HG03575 (cell line): ENCODE measurements around the gene GNA15.
"Not testable (repeated sequence)": the region's sequence is repeated elsewhere in the genome, so short reads cannot be mapped to it uniquely, and the experiment has no call there.

Experiments used
- ATAC-seq: cut with Tn5 transposase; IDR thresholded peaks from one replicate; pipeline ENCODE4 v1.9.1; 2021; ENCODE audit not compliant: unreplicated experiment, insufficient number of reproducible peaks, low FRiP score; ENCODE audit errors: extremely low read depth

The GNA15 gene

DNA sequence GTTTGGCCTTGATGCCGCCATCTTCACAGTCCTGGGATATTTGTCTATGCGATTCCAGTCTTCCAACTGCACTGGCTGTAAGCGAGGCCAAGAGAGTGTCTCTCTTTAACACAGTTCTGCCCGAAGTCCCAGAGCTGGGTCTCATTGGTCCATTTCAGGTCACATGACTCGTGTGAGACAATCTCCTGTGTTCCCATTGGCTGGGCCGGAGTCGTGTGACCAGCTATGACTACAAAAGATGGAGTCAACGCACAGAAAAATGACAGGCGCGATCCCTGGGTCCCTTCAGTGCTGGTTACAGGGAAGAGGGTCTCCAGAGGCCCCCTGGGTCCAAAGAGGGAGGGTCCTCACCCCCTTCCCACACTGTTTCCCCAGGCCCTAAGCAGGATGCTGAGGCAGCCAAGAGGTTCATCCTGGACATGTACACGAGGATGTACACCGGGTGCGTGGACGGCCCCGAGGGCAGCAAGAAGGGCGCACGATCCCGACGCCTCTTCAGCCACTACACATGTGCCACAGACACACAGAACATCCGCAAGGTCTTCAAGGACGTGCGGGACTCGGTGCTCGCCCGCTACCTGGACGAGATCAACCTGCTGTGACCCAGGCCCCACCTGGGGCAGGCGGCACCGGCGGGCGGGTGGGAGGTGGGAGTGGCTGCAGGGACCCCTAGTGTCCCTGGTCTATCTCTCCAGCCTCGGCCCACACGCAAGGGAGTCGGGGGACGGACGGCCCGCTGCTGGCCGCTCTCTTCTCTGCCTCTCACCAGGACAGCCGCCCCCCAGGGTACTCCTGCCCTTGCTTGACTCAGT is 26.8 kb downstream of the GNA15 start:
- no peak for ATAC-seq

DNA sequence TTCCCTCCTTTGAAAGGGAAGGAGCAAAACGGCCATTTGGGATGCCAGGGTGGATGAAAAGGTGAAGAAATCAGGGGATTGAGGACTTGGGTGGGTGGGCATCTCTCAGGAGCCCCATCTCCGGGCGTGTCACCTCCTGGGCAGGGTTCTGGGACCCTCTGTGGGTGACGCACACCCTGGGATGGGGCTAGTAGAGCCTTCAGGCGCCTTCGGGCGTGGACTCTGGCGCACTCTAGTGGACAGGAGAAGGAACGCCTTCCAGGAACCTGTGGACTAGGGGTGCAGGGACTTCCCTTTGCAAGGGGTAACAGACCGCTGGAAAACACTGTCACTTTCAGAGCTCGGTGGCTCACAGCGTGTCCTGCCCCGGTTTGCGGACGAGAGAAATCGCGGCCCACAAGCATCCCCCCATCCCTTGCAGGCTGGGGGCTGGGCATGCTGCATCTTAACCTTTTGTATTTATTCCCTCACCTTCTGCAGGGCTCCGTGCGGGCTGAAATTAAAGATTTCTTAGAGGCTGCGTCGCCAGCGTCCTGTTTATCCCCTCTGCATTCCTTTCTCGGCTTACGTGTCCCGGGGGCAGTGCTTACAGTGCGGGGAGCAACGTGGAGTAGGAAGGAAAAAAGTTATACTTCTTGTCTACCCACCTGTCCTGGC is 27.5 kb downstream of the GNA15 start:
- no peak for ATAC-seq

DNA sequence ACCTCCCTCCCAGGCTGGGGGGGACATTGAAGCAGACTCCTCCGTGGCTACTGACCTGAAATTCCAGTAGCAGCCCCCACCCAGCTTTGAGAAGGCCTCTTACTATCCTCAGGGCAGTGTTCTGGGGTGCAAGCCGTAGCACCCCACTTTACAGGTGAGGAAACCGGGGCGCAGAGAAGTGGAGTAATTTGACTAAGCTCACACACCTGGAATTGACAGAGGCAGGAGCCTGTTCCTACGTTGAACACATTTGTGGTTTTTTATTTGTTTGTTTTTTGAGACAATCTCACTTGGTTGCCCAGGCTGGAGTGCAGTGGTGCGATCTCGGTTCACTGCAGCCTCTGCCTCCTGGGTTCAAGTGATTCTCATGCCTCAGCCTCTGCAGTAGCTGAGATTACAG is 28.1 kb downstream of the GNA15 start:
- no peak for ATAC-seq

DNA sequence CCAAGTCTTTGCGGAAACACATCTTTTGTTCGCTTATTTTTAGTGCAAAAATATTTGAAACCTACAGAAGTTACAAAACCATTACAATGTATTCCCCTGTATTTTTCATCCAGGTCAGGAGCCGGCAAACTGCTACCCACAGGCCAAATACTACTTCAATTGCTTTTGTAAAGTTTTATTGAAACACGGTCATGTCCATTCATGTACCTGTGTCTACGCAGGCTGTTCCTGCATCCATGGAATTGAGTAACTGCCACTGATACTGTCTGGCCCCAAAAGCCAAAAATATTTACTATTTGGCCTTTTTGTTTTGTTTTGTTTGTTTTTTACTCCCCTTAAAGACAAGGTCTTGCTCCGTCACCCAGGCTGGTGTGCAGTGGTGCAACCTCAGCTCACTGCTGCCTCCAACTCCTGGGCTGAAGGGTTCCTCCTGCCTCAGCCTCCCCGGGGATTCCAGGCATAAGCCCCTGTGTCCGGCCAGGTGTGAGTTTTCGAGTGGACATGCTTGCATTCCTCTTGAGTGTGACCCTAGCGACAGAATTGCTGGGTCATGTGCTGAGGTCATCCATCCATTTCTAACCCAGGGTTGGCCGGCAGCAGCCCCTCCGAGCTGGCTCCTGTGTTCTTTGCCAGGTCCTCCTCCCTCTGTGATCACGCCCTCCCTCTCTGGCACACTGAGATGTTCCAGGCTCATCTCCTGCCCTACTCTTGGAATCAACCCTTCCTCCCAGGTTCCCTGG is 31.9 kb downstream of the GNA15 start:
- no peak for ATAC-seq

DNA sequence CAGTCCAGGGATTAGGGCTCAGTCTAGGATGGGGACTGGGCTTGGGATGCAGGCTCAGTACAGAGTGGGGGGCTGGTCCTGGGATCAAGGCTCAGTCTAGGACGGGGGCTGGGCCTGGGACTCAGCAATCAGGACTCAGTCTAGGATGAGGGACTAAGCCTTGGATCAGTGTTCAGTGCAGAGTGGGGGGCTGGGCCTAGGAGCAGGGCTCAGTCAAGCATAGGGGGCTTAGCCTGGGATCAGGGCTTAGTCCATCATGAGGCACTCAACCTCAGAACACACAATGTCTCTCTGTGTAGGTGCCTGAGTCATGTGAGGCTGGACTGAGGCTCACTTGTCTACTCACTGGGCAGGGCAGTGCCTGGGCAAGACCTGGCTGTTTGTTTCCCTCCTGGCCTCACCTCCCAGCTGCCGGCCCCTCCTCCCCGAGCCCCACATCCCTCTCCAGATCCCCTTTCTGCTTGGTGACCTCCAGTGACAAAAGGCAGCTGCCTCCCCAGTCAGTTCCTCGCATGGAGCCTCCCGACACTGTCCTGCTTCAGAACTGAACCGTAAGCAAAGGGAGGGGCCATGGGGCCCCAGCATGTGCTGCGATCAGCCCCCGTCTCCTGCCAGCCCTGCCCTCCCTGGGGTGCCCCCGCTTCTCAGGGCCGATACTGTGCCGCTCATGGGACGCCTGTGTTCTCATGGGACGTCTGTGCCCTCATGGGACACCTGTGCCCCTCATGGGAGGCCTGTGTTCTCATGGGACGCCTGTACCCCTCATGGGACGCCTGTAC is 36.2 kb downstream of the GNA15 start:
- ATAC-seq: no peak

DNA sequence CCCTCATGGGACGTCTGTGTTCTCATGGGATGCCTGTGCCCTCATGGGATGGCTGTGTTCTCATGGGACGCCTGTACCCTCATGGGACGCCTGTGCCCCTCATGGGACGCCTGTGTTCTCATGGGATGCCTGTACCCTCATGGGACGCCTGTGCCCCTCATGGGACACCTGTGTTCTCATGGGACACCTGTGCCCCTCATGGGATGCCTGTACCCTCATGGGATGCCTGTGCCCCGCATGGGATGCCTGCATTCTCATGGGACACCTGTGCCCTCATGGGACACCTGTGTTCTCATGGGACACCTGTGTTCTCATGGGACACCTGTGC is 36.8 kb downstream of the GNA15 start:
- not testable (repeated sequence) for ATAC-seq

DNA sequence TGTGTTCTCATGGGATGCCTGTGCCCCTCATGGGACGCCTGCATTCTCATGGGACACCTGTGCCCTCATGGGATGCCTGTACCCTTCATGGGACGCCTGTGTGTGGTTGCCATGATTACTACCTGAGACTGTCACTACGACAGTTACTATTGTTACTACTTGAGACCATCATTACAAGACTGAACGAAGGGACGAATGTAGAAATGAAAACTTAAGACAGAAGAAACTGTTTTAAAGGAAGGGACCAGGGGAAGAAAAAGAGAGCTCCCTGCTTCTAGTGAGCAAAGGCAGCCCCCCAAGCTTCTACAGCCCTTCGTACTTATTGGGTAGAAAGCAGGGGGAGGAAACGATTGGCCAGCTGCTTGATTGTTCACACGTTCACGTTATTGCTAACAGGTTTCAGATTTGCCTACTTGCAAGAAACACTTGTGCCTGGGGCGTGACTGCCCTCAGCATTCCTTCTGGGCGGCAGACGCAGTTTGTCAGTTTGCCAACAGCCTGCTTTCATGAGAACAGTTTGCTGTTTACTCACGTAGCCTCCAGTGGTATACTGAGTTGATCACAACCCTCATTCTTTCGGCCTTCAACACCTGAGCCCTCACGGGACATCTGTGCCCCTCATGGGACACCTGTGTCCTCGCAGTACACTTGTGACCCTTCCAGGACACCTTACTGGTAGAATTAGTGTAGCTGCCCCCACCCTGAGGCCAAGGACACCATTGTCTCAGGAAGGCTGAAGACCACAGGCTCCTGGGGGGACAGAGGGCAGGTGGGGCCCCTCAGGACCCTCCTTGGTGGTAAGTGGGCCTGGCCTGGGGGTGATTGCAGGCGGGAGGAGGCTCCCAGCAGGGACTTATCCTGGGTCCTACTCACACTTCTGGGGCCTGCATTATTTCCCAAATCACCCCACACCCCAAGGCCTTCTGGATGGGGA is 40.2 kb downstream of the GNA15 start:
- ATAC-seq: no peak

DNA sequence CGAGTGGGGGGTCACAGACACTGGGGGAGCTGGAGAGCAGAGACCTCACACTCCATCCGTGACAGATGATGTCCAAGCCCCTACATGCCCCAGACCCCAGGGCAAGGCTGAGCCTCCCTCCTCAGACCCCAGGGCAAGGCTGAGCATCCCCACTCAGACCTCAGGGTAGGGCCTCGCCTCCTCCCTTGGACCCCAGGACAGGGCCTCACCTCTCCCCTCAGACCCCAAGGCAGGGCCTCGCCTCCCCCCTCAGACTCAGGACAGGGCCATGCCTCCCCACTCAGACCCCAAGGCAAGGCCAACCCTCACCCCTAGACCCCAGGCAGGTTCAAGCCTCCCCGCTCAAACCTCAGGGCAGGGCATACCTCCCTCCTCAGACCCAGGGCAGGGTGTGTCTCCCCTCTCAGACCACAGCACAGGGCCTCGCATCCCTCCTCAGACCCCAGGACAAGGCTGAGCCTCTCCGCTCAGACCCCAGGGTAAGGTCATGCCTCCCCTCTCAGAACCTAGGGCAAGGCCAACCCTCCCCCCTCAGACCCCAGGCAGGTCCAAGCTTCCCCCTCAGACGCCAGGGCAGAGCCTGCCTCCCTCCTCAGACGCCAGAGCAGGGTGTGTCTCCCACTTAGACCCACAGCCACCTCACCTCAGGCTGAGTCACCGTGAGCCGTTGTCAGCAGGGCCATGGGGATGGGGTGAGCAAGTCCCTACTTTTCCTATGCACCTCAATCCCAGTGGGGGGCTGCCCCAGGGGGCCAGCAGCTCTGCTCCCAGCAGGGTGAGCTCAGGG is 41.1 kb downstream of the GNA15 start:
- ATAC-seq: no peak

DNA sequence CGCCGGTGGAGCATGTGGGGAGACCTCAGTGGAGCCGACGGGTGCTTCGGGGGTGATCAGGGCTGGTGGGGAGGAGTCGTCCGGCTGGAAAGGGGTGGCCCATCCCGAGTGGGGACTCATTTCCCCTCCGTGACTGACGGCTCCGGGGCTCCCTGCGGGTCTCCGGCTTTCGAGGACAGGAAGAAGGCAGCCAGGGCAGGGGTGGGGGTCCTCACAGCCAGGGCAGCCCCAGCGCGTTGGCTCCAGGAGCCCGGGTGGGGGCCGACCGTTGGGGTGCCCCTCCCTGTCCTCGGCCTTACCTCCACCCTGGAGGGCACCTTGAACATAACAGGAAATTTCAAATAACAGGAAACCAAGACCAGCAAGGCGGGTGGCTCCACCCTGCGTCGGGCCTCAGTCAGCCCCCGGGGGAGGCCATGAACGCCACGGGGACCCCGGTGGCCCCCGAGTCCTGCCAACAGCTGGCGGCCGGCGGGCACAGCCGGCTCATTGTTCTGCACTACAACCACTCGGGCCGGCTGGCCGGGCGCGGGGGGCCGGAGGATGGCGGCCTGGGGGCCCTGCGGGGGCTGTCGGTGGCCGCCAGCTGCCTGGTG is 42.6 kb downstream of the GNA15 start, which contains the start of gene S1PR4:
S1PR4 (plus strand) TSS at position 393 of the 596 bp plus-strand sequence; CDS start at position 417, 24 bp downstream.
- ATAC-seq: no peak

DNA sequence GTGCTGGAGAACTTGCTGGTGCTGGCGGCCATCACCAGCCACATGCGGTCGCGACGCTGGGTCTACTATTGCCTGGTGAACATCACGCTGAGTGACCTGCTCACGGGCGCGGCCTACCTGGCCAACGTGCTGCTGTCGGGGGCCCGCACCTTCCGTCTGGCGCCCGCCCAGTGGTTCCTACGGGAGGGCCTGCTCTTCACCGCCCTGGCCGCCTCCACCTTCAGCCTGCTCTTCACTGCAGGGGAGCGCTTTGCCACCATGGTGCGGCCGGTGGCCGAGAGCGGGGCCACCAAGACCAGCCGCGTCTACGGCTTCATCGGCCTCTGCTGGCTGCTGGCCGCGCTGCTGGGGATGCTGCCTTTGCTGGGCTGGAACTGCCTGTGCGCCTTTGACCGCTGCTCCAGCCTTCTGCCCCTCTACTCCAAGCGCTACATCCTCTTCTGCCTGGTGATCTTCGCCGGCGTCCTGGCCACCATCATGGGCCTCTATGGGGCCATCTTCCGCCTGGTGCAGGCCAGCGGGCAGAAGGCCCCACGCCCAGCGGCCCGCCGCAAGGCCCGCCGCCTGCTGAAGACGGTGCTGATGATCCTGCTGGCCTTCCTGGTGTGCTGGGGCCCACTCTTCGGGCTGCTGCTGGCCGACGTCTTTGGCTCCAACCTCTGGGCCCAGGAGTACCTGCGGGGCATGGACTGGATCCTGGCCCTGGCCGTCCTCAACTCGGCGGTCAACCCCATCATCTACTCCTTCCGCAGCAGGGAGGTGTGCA is 43.3 kb downstream of the GNA15 start:
- ATAC-seq: no peak

DNA sequence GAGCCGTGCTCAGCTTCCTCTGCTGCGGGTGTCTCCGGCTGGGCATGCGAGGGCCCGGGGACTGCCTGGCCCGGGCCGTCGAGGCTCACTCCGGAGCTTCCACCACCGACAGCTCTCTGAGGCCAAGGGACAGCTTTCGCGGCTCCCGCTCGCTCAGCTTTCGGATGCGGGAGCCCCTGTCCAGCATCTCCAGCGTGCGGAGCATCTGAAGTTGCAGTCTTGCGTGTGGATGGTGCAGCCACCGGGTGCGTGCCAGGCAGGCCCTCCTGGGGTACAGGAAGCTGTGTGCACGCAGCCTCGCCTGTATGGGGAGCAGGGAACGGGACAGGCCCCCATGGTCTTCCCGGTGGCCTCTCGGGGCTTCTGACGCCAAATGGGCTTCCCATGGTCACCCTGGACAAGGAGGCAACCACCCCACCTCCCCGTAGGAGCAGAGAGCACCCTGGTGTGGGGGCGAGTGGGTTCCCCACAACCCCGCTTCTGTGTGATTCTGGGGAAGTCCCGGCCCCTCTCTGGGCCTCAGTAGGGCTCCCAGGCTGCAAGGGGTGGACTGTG is 44.0 kb downstream of the GNA15 start:
- no peak for ATAC-seq

DNA sequence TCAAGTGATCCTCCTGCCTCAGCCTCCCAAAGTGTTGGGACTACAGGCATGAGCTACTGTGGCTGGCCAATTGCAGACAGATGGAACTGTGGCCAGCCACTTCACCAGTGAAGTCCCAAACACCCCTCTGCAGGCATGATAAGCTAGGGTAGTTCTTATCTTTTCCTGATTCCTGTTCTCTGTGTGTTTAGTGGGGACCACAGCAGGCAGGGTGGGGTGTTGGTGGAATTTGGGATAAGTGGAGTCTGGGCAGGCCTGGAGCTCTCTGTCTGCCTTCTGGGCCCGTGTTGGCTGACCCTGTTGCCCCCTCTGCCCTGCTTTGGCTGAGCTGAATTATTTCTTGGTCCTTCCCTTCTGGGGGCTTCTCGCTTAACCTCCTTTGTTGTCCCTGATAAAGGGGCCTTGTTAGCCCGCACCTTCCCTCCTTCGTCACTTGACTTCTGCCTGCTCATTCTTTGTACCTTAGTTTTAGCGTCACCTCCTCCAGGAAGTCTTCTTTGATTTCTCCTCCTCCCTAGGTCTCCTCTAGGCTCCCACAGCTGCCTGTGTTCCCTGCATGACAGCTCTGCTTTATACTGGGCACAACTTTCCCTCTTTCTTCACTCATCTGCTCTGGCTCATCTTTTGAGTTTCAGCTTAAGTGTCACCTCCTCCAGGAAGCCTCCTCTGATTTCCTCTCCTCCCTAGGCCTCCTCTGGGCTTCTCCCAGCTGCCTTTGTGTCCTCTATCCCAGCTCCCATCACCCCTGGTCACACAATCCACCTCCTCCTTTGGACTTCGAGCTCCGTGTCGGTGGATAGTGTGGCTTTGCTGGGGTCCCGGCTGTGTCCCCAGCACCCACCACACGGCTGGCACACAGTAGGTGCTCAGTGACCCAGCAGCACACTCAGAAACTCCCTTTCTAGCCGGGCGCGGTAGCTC is 48.1 kb downstream of the GNA15 start:
- no peak for ATAC-seq

DNA sequence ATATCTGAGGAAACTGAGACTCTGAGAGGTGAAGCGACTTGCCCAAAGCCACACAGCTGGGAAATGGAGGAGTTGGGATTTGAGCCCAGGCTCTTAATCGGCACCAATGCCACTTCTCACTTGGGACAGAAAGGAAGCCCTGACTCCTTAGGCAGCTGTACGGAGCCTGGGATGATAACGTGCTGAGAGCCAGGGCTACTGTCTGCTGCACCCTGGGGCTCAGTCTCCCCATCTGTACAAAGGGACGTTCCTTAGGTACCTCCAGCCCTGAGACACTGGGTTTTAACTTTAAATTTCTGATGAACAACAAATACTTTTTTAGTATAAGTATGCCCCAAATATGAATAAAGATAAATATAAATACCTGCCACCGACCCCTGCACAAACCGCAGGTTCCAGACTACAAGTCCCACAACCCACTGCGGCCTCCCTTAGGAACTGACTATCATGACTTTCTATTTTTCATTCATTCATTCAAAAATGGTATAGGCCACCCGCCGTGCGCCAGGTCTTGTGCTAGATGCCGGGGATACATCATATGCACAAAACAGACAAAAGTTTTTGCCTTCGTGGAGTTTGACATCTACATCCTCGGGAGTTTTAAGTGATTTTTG is 49.1 kb downstream of the GNA15 start:
- ATAC-seq: peak; percentile 19

DNA sequence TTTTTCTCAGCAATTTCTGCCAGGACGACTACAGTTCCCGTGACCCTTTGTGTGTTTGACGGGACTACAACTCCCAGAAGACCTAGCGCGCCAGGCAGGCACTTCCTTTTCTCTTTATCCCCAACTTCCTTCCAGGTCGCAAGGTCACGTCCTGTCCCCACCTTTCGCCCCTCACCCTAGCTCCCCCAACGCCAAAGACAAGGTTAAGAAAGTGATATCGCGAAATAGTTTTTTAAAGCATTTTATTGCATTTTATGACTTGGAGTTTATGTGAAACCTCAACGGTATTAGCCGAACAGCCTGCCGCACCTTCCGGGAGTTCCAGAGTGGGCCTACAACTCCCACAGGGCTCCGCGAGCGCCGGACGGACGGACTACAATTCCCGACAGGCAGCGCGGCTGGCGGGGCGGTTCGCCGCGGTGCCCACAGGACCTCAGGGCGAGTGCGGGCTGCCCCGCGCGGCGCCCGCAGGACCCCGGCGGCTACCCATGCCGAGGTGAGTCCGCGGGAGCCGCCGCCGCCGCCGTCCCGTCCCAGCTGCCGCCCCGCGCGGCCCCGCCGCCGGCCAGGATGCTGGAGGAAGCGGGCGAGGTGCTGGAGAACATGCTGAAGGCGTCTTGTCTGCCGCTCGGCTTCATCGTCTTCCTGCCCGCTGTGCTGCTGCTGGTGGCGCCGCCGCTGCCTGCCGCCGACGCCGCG is 49.8 kb downstream of the GNA15 start, which contains the start of gene NCLN:
NCLN (plus strand) TSS at position 470 of the 699 bp plus-strand sequence; CDS start at position 571, 101 bp downstream.
- peak; percentile 39 for ATAC-seq
